K562 (cell line): Measurements from ENCODE around the gene PRSS53. TPM values are rescaled to one million over a fixed set of nuclear protein-coding genes. Genes with fewer than 3 reads are reported as not detected.

Source experiments
- ATF7 ChIP-seq: fragments of 450-650 bp; IDR thresholded peaks from 2 replicates; pipeline ENCODE4 v1.7.1; 2014; ENCODE audit warnings: mild to moderate bottlenecking, moderate library complexity
- CAMTA2 ChIP-seq: fragments of 250-450 bp; sonication (Bioruptor Pico); conservative IDR thresholded peaks from 2 replicates; pipeline ENCODE4 v1.5.1; 2022
- CCNT2 ChIP-seq: IDR thresholded peaks from 2 replicates; pipeline ENCODE4 v1.6.1; 2011; ENCODE audit warnings: borderline replicate concordance, low read depth, mild to moderate bottlenecking, moderate library complexity, mixed read lengths, low read length; ENCODE audit not compliant: insufficient read length; ENCODE audit errors: extremely low read depth
- CREM ChIP-seq: IDR thresholded peaks from 2 replicates; pipeline ENCODE4 v1.6.1; 2014; ENCODE audit warnings: antibody characterized with exemption, low read depth
- CTBP1 ChIP-seq: fragments of 450-650 bp; IDR thresholded peaks from 2 replicates; pipeline ENCODE4 v1.6.1; 2016; ENCODE audit warnings: borderline replicate concordance
- CXXC5 ChIP-seq: fragments of 250-450 bp; sonication (Bioruptor Pico); IDR thresholded peaks from 2 replicates; pipeline ENCODE4 v1.8.0; 2022; ENCODE audit warnings: inconsistent platforms, mild to moderate bottlenecking, moderate library complexity
- EGR1 ChIP-seq: fragments of 450-650 bp; conservative IDR thresholded peaks from 2 replicates; pipeline ENCODE4 v1.6.1; 2017; ENCODE audit warnings: mild to moderate bottlenecking
- EWSR1 ChIP-seq: fragments of 450-650 bp; IDR thresholded peaks from 2 replicates; pipeline ENCODE4 v1.6.1; 2018; ENCODE audit warnings: borderline replicate concordance, mild to moderate bottlenecking, low read depth, moderate library complexity; ENCODE audit not compliant: partially characterized antibody
- KAT7 ChIP-seq: sonication (generic); formaldehyde crosslinking; IDR thresholded peaks from 2 replicates; pipeline ENCODE4 v1.8.0; 2022; ENCODE audit warnings: missing genetic modification reagents, mild to moderate bottlenecking, borderline replicate concordance
- KLF13 ChIP-seq: fragments of 450-650 bp; IDR thresholded peaks from 2 replicates; pipeline ENCODE4 v1.6.1; 2016; ENCODE audit warnings: missing genetic modification characterization, low read depth, mild to moderate bottlenecking, missing compliant biosample characterization, moderate library complexity, borderline replicate concordance
- L3MBTL2 ChIP-seq: fragments of 450-650 bp; IDR thresholded peaks from 2 replicates; pipeline ENCODE4 v1.6.1; 2016; ENCODE audit warnings: mild to moderate bottlenecking, moderate library complexity
- LARP7 ChIP-seq: fragments of 450-650 bp; IDR thresholded peaks from 2 replicates; pipeline ENCODE4 v1.6.1; 2016
- MAZ ChIP-seq, 2 experiments: fragments of 450-650 bp in 1 of 2; sonication (generic) in 1 of 2; formaldehyde crosslinking; IDR thresholded peaks in 1 of 2; conservative IDR thresholded peaks in 1 of 2; 2 replicates each; pipeline versions ENCODE4 v1.4.0 to v1.5.0; 2020; ENCODE audit warnings: mild to moderate bottlenecking in 1 of 2, missing genetic modification reagents in 1 of 2
- MTA3 ChIP-seq: fragments of 450-650 bp; formaldehyde crosslinking; IDR thresholded peaks from 2 replicates; pipeline ENCODE4 v1.6.1; 2017; ENCODE audit warnings: mild to moderate bottlenecking, borderline replicate concordance
- NFIX ChIP-seq: fragments of 250-450 bp; sonication (Bioruptor Pico); IDR thresholded peaks from 2 replicates; pipeline ENCODE4 v1.4.0; 2020; ENCODE audit warnings: low read depth, mild to moderate bottlenecking, moderate library complexity
- NRF1 ChIP-seq, 2 experiments: fragments of 450-650 bp; IDR thresholded peaks in 1 of 2; conservative IDR thresholded peaks in 1 of 2; 2 replicates each; pipeline ENCODE4 v1.6.1; 2014; ENCODE audit warnings: mild to moderate bottlenecking in 2 of 2
- PHF8 ChIP-seq: fragments of 200-600 bp; sonication (generic); IDR thresholded peaks from 2 replicates; pipeline ENCODE4 v1.6.1; 2012; ENCODE audit warnings: mixed run types, mild to moderate bottlenecking, inconsistent platforms, low read length, moderate library complexity, borderline replicate concordance
- SMAD1 ChIP-seq: fragments of 150-350 bp; IDR thresholded peaks from 2 replicates; pipeline ENCODE4 v1.6.1; 2014; ENCODE audit warnings: low read length, low read depth; ENCODE audit not compliant: partially characterized antibody
- SMARCA4 ChIP-seq: fragments of 450-650 bp; IDR thresholded peaks from 2 replicates; pipeline ENCODE4 v1.6.1; 2016
- SUPT5H ChIP-seq: fragments of 450-650 bp; IDR thresholded peaks from 2 replicates; pipeline ENCODE4 v1.6.1; 2016
- TBP ChIP-seq: optimal IDR thresholded peaks from 2 replicates; pipeline ENCODE3; 2011; ENCODE audit warnings: low read depth, low read length, improper control_type of control experiment
- ZFP36 ChIP-seq: fragments of 150-350 bp; IDR thresholded peaks from 2 replicates; pipeline ENCODE4 v1.6.1; 2018; ENCODE audit warnings: low read length, low read depth; ENCODE audit not compliant: partially characterized antibody
- ZNF586 ChIP-seq: fragments of 450-650 bp; formaldehyde crosslinking; conservative IDR thresholded peaks from 2 replicates; pipeline ENCODE4 v1.4.0; 2020; ENCODE audit warnings: mild to moderate bottlenecking, moderate library complexity
- ZNF75A ChIP-seq: fragments of 450-650 bp; formaldehyde crosslinking; IDR thresholded peaks from 2 replicates; pipeline ENCODE4 v1.4.0; 2020; ENCODE audit warnings: mild to moderate bottlenecking
- polyA plus RNA-seq, 8 experiments: library from polyadenylated mRNA; depleted of rRNA in 4 of 8; stranded (reverse) in 5 of 8; unstranded in 3 of 8; fragments of >200 nt; fragmentation: Nextera tagmentation in 2 of 8; fragmentation: Illumina TruSeq in 1 of 8; extraction: Ambion mirVana in 2 of 8; extraction: Trizol in 1 of 8; gene quantifications; 2 replicates each; pipeline versions ENCODE4 v1.2.1 to v1.2.3, GENCODE V29; 2011 to 2014; ENCODE audit warnings: inconsistent platforms in 1 of 8, missing spikeins in 1 of 8
- total RNA-seq, 7 experiments: library from RNA; depleted of rRNA in 6 of 7; stranded (reverse); fragments of >200 nt in 6 of 7; fragmentation: Illumina TruSeq in 2 of 7; extraction: Trizol in 2 of 7; gene quantifications; 2 replicates each; pipeline versions ENCODE4 v1.2.1 to v1.2.3, GENCODE V29; 2011 to 2021; ENCODE audit warnings: low replicate concordance in 1 of 7
- TF ChIP-seq, protein P1 (sequence below): fragments of 200-800 bp; sonication (Bioruptor generic); IDR thresholded peaks from 2 replicates; pipeline ENCODE4 v1.6.1; 2016; ENCODE audit warnings: missing genetic modification characterization, missing compliant biosample characterization

PRSS53 gene
- total and polyA plus RNA-seq, 9 of the 15 experiments (the other 6 are each of a cell fraction or from before 2014, with no cell fraction given): 0.40 to 1.9 (median 0.78) TPM; not detected in 2

DNA sequence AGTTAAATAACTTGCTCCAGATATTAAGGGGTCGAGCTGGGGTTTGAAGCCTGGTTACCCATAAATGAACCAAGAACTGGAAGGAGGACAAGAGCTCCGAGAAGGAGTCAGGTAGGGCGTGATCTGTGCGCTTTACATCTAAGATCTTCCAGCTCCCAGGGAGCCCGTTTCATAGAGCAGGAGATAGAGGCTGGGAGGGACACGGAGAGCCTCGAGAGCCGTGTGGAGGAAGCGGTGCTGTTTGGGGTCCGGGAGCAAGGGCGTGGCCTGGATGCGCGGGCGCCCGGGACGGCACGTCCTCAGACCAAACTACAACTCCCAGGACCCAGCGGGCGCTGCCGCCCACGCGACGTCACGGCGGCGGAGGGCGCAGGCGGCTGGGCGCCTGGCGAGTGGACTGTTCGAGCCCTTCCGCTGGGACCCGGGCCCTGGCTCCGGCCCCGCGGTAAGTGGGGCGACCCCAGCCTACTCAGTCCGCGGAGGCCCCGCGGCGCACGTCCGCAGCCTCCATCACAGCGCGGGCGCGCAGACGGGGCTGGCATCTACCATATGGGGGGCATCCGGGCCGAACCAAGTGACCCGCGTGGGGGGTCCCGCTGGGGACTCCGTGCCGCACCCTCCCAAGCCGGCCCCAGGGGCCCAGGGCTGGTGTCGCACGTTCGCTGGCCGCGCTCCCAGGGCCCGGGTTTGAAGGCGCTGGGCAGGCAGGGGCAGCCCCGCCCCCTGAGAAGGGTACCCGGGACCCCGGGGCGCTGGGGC, 19.5 kb upstream of the PRSS53 start, which contains the start of gene BCKDK (continued):
- TF ChIP-seq ZNF75A (CRISPR knock-in tag) (no peak), ZNF586 (CRISPR knock-in tag) (no peak), SMARCA4 (no peak), TBP (peak; percentile 39), EGR1 (peak; percentile 98), ATF7 (peak; percentile 92), SUPT5H (peak; percentile 61; the same call in 1 of the 2 replicates), NFIX (CRISPR knock-in tag) (no peak), KLF13 (tag) (0 out of 2 replicates have a peak, but pooled peaks have one; percentile 34), SMAD1 (no peak), CTBP1 (peak; percentile 86), CCNT2 (peak; percentile 73), MAZ (CRISPR knock-in tag; conservative IDR thresholded peaks at IDR 0.05 in 1 of 2, IDR thresholded peaks at IDR 0.05 in 1 of 2) (peak in 1 of 2 experiments; percentile 17; a peak in 2 of 4 replicates), NRF1 (conservative IDR thresholded peaks at IDR 0.05 in 1 of 2, IDR thresholded peaks at IDR 0.05 in 1 of 2) (peak; percentile 90 to 92), CREM (peak; percentile 95), CAMTA2 (CRISPR knock-in tag) (0 out of 2 replicates have a peak, but pooled peaks have one; percentile 30), MTA3 (peak; percentile 85; the same call in 1 of the 2 replicates), KAT7 (CRISPR knock-in tag) (0 out of 2 replicates have a peak, but pooled peaks have one; percentile 47), PHF8 (peak; percentile 78; the same call in 1 of the 2 replicates), CXXC5 (CRISPR knock-in tag) (peak; percentile 94), EWSR1 (no peak), LARP7 (0 out of 2 replicates have a peak, but pooled peaks have one; percentile 23), L3MBTL2 (peak; percentile 78), ZFP36 (peak; percentile 31)
- TF ChIP-seq, protein P1, sequence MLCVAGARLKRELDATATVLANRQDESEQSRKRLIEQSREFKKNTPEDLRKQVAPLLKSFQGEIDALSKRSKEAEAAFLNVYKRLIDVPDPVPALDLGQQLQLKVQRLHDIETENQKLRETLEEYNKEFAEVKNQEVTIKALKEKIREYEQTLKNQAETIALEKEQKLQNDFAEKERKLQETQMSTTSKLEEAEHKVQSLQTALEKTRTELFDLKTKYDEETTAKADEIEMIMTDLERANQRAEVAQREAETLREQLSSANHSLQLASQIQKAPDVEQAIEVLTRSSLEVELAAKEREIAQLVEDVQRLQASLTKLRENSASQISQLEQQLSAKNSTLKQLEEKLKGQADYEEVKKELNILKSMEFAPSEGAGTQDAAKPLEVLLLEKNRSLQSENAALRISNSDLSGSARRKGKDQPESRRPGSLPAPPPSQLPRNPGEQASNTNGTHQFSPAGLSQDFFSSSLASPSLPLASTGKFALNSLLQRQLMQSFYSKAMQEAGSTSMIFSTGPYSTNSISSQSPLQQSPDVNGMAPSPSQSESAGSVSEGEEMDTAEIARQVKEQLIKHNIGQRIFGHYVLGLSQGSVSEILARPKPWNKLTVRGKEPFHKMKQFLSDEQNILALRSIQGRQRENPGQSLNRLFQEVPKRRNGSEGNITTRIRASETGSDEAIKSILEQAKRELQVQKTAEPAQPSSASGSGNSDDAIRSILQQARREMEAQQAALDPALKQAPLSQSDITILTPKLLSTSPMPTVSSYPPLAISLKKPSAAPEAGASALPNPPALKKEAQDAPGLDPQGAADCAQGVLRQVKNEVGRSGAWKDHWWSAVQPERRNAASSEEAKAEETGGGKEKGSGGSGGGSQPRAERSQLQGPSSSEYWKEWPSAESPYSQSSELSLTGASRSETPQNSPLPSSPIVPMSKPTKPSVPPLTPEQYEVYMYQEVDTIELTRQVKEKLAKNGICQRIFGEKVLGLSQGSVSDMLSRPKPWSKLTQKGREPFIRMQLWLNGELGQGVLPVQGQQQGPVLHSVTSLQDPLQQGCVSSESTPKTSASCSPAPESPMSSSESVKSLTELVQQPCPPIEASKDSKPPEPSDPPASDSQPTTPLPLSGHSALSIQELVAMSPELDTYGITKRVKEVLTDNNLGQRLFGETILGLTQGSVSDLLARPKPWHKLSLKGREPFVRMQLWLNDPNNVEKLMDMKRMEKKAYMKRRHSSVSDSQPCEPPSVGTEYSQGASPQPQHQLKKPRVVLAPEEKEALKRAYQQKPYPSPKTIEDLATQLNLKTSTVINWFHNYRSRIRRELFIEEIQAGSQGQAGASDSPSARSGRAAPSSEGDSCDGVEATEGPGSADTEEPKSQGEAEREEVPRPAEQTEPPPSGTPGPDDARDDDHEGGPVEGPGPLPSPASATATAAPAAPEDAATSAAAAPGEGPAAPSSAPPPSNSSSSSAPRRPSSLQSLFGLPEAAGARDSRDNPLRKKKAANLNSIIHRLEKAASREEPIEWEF (CRISPR knock-in tag): no peak
